GM23338 (cell line): ENCODE measurements around the gene OPTC. TPM values are rescaled to one million over a fixed set of nuclear protein-coding genes. Genes with fewer than 3 reads are reported as not detected.

ENCODE experiments used
- ATAC-seq: fragments of 200-7000 bp; cut with Tn5 transposase; 3 replicates; pipeline ENCODE4 v1.9.1; 2020
- DNase-seq: peaks from one replicate; pipeline ENCODE4 v3.0.0-alpha.2; 2015; ENCODE audit warnings: low spot score
- H2AFZ ChIP-seq: fragments of 200-600 bp; sonication (generic); 2 replicates; pipeline ENCODE4 v1.8.0; 2016; ENCODE audit warnings: antibody characterized with exemption, mild to moderate bottlenecking, moderate library complexity
- H3F3A ChIP-seq: fragments of 200-600 bp; sonication (generic); replicated peaks from 2 replicates; pipeline ENCODE4 v1.8.0; 2017; ENCODE audit warnings: antibody characterized with exemption, mixed run types, low read depth
- H3K27ac ChIP-seq: fragments of 200-600 bp; sonication (generic); 2 replicates; pipeline ENCODE4 v1.6.1; 2016; ENCODE audit warnings: low read depth
- H3K27me3 ChIP-seq: fragments of 200-600 bp; sonication (generic); 2 replicates; pipeline ENCODE4 v1.8.0; 2016; ENCODE audit warnings: mild to moderate bottlenecking, mixed run types, moderate library complexity; ENCODE audit not compliant: insufficient read depth
- H3K36me3 ChIP-seq: fragments of 200-600 bp; sonication (generic); 2 replicates; pipeline ENCODE4 v1.8.0; 2016; ENCODE audit warnings: mild to moderate bottlenecking; ENCODE audit not compliant: insufficient read depth
- H3K4me1 ChIP-seq: fragments of 200-600 bp; sonication (generic); 2 replicates; pipeline ENCODE4 v1.8.0; 2016; ENCODE audit warnings: mild to moderate bottlenecking, moderate library complexity; ENCODE audit not compliant: insufficient read depth
- H3K4me2 ChIP-seq: fragments of 200-600 bp; sonication (generic); 2 replicates; pipeline ENCODE4 v1.7.1; 2017; ENCODE audit warnings: mixed run types
- H3K4me3 ChIP-seq: fragments of 200-600 bp; sonication (generic); 2 replicates; pipeline ENCODE4 v1.6.1; 2016; ENCODE audit warnings: mixed run types
- H3K79me2 ChIP-seq: fragments of 200-600 bp; sonication (generic); replicated peaks from 2 replicates; pipeline ENCODE4 v1.8.0; 2017; ENCODE audit warnings: mild to moderate bottlenecking; ENCODE audit not compliant: insufficient read depth
- H3K9me2 ChIP-seq: fragments of 200-600 bp; sonication (generic); 2 replicates; pipeline ENCODE4 v1.8.0; 2017; ENCODE audit not compliant: insufficient read depth
- H4K20me1 ChIP-seq: fragments of 200-600 bp; sonication (generic); replicated peaks from 2 replicates; pipeline ENCODE4 v1.8.0; 2017; ENCODE audit warnings: mild to moderate bottlenecking; ENCODE audit not compliant: insufficient read depth
- H3K27ac Mint-ChIP-seq: 2 replicates; pipeline ENCODE4 v1.8.0; 2020; ENCODE audit warnings: inconsistent platforms, mild to moderate bottlenecking, moderate library complexity, mixed read lengths
- H3K27me3 Mint-ChIP-seq: 3 replicates; pipeline ENCODE4 v1.8.0; 2022; ENCODE audit warnings: low read depth, mild to moderate bottlenecking, moderate library complexity, mixed read lengths, inconsistent platforms; ENCODE audit not compliant: insufficient read depth, poor library complexity
- H3K36me3 Mint-ChIP-seq: 3 replicates; pipeline ENCODE4 v1.8.0; 2021; ENCODE audit warnings: low read depth, mild to moderate bottlenecking, inconsistent platforms, moderate library complexity, mixed read lengths
- H3K4me1 Mint-ChIP-seq: 3 replicates; pipeline ENCODE4 v1.8.0; 2020; ENCODE audit warnings: mild to moderate bottlenecking, inconsistent platforms, mixed read lengths
- H3K4me3 Mint-ChIP-seq: 3 replicates; pipeline ENCODE4 v1.8.0; 2021; ENCODE audit warnings: moderate library complexity, mild to moderate bottlenecking, inconsistent platforms, mixed read lengths
- H3K9me3 Mint-ChIP-seq: 3 replicates; pipeline ENCODE4 v1.8.0; 2020; ENCODE audit warnings: moderate library complexity, mild to moderate bottlenecking, inconsistent platforms, mixed read lengths
- CREB1 ChIP-seq: fragments of 250-450 bp; sonication (Bioruptor Pico); IDR thresholded peaks from 2 replicates; pipeline ENCODE4 v1.5.0; 2020; ENCODE audit warnings: low read depth, mild to moderate bottlenecking, moderate library complexity
- CTCF ChIP-seq, 2 experiments: fragments of 200-600 bp in 1 of 2; sonication (generic) in 1 of 2; conservative IDR thresholded peaks; 2 replicates each; pipeline versions ENCODE4 v1.5.1 to v1.6.1; 2016 to 2017; ENCODE audit warnings: antibody characterized with exemption in 2 of 2, low read depth in 2 of 2, mild to moderate bottlenecking in 2 of 2, moderate library complexity in 1 of 2
- ETS1 ChIP-seq: IDR thresholded peaks from 2 replicates; pipeline ENCODE4 v1.6.1; 2016; ENCODE audit warnings: antibody characterized with exemption
- EZH2 ChIP-seq: fragments of 200-600 bp; sonication (generic); IDR thresholded peaks from one replicate; pipeline ENCODE4 v1.8.0; 2017; ENCODE audit warnings: antibody characterized with exemption, mild to moderate bottlenecking, low read depth; ENCODE audit not compliant: unreplicated experiment
- EZH2phosphoT487 ChIP-seq: fragments of 200-600 bp; sonication (generic); IDR thresholded peaks from one replicate; pipeline ENCODE4 v1.8.1; 2018; ENCODE audit warnings: antibody characterized with exemption; ENCODE audit not compliant: unreplicated experiment
- JUNB ChIP-seq: IDR thresholded peaks from one replicate; pipeline ENCODE4 v1.6.1; 2016; ENCODE audit warnings: antibody characterized with exemption; ENCODE audit not compliant: unreplicated experiment
- NANOG ChIP-seq: IDR thresholded peaks from 2 replicates; pipeline ENCODE4 v1.6.1; 2016; ENCODE audit warnings: antibody characterized with exemption, borderline replicate concordance
- POLR2AphosphoS5 ChIP-seq: IDR thresholded peaks from 2 replicates; pipeline ENCODE4 v1.6.1; 2016; ENCODE audit warnings: antibody characterized with exemption, low read depth
- REST ChIP-seq: IDR thresholded peaks from one replicate; pipeline ENCODE4 v1.6.1; 2018; ENCODE audit warnings: antibody characterized with exemption; ENCODE audit not compliant: unreplicated experiment
- STAT1 ChIP-seq: IDR thresholded peaks from one replicate; pipeline ENCODE4 v1.6.1; 2016; ENCODE audit warnings: antibody characterized with exemption; ENCODE audit not compliant: unreplicated experiment
- ZNF114 ChIP-seq: fragments of 250-450 bp; sonication (Bioruptor Pico); IDR thresholded peaks from 2 replicates; pipeline ENCODE4 v1.5.0; 2020; ENCODE audit warnings: mild to moderate bottlenecking, moderate library complexity
- ZNF331 ChIP-seq: fragments of 250-450 bp; sonication (Bioruptor Pico); IDR thresholded peaks from 2 replicates; pipeline ENCODE4 v1.5.0; 2020; ENCODE audit warnings: low read depth, mild to moderate bottlenecking, moderate library complexity
- ZNF462 ChIP-seq: fragments of 250-450 bp; sonication (Bioruptor Pico); IDR thresholded peaks from 2 replicates; pipeline ENCODE4 v1.5.0; 2020; ENCODE audit warnings: mild to moderate bottlenecking, moderate library complexity
- polyA plus RNA-seq: library from polyadenylated mRNA; unstranded; fragments of >200 nt; fragmentation: Nextera tagmentation; extraction: Ambion mirVana; gene quantifications from 2 replicates; pipeline ENCODE4 v1.2.1, GENCODE V29; 2016
- total RNA-seq: library from RNA; depleted of rRNA; stranded (reverse); fragments of >200 nt; shearing (Covaris generic); gene quantifications from 2 replicates; pipeline ENCODE4 v1.2.3, GENCODE V29; 2014

The OPTC gene
- total and polyA plus RNA-seq, 2 experiments from 2014 or later, result 0.50 to 1.0 TPM

GRCh38 chr1:203511513-203511912 is 17.6 kb downstream of the OPTC start:
- no peaks in the 10 kb centered on the region for H3K36me3 ChIP-seq
- H3K27ac ChIP-seq, result no peak overlapping the region
- no peak overlapping the region for H3K27ac Mint-ChIP-seq
- H3K27me3 Mint-ChIP-seq, result peaks cover 43% of the 10 kb centered on the region
- peaks cover 71% of the 10 kb centered on the region for H3K4me1 Mint-ChIP-seq
- no peaks in the 10 kb centered on the region for H3K9me2 ChIP-seq
- no peak overlapping the region for H2AFZ ChIP-seq
- no peak for ATAC-seq
- H3K4me1 ChIP-seq, result peaks cover 45% of the 10 kb centered on the region
- no peak overlapping the region for H3K4me2 ChIP-seq
- no peaks in the 10 kb centered on the region; the same call in 2 of the 3 replicates for H3K9me3 Mint-ChIP-seq
- peaks cover 45% of the 10 kb centered on the region for H3K27me3 ChIP-seq
- H3K79me2 ChIP-seq, result no peaks in the 10 kb centered on the region
- H3K4me3 ChIP-seq, result no peak overlapping the region
- TF ChIP-seq JUNB (no peak), CREB1 (CRISPR knock-in tag) (no peak), ZNF331 (CRISPR knock-in tag) (no peak), NANOG (no peak), EZH2 (no peak), CTCF (conservative IDR thresholded peaks at IDR 0.05; ENCODE audit: low read depth in 2 of 2) (no peak), EZH2phosphoT487 (no peak), ZNF114 (CRISPR knock-in tag) (no peak), POLR2AphosphoS5 (no peak), STAT1 (no peak), REST (no peak), ETS1 (no peak), ZNF462 (no peak)
- no peaks in the 10 kb centered on the region for H4K20me1 ChIP-seq
- no peak overlapping the region for H3K4me3 Mint-ChIP-seq
- no peaks in the 10 kb centered on the region; the same call in 2 of the 3 replicates for H3K36me3 Mint-ChIP-seq
- H3F3A ChIP-seq, result no peaks in the 10 kb centered on the region
- DNase-seq, result no peak
